Esophagus muscularis mucosa (tissue), 4 donors: Measurements from ENCODE around the gene PTGER2. TPM values are rescaled to one million over a fixed set of nuclear protein-coding genes. Genes with fewer than 3 reads are reported as not detected.

Experiments
- DNase-seq: peaks from one replicate; pipeline ENCODE4 v3.0.0-alpha.2; 2017; ENCODE audit errors: extremely low spot score
- H3K27ac ChIP-seq, 4 donors: fragments of 200-600 bp; sonication (generic); replicated peaks in 1 of 4; 1 replicate in 3 of 4; 2 replicates in 1 of 4; pipeline ENCODE4 v1.5.1; 2016 to 2019; ENCODE audit warnings: mild to moderate bottlenecking in 1 of 4
- H3K27me3 ChIP-seq, 4 donors: fragments of 200-600 bp; sonication (generic); one replicate each; pipeline versions ENCODE4 v1.5.1 to v1.6.0; 2016 to 2019
- H3K36me3 ChIP-seq, 4 donors: fragments of 200-600 bp; sonication (generic); one replicate each; pipeline ENCODE4 v1.5.1; 2016 to 2019
- H3K4me1 ChIP-seq, 4 donors: fragments of 200-600 bp; sonication (generic); one replicate each; pipeline ENCODE4 v1.5.1; 2016 to 2019
- H3K4me3 ChIP-seq, 4 donors: fragments of 200-600 bp; sonication (generic); 1 replicate in 2 of 4; 2 replicates in 2 of 4; pipeline ENCODE4 v1.5.1; 2016 to 2019; ENCODE audit warnings: mild to moderate bottlenecking in 4 of 4, moderate library complexity in 1 of 4
- H3K9me3 ChIP-seq, 4 donors: fragments of 200-600 bp; sonication (generic); 1 replicate in 3 of 4; 2 replicates in 1 of 4; pipeline ENCODE4 v1.5.1; 2016 to 2019
- CTCF ChIP-seq, 3 experiments: fragments of 200-600 bp in 2 of 3; fragments of 450-650 bp in 1 of 3; sonication (generic) in 2 of 3; IDR thresholded peaks; one replicate each; pipeline ENCODE4 v1.5.1; 2017 to 2019; ENCODE audit warnings: antibody characterized with exemption in 3 of 3, mild to moderate bottlenecking in 2 of 3, moderate library complexity in 1 of 3
- EP300 ChIP-seq: sonication (generic); formaldehyde crosslinking; IDR thresholded peaks from one replicate; pipeline ENCODE4 v1.6.1; 2017; ENCODE audit warnings: antibody characterized with exemption
- POLR2A ChIP-seq: fragments of 450-650 bp; IDR thresholded peaks from one replicate; pipeline ENCODE4 v1.6.1; 2017; ENCODE audit warnings: antibody characterized with exemption, moderate library complexity, mild to moderate bottlenecking, low read depth
- POLR2AphosphoS5 ChIP-seq, 2 donors: sonication (generic); formaldehyde crosslinking; IDR thresholded peaks; one replicate each; pipeline ENCODE4 v1.6.1; 2017; ENCODE audit warnings: antibody characterized with exemption in 2 of 2
- WGBS: methylation state at CpG from one replicate; pipeline ENCODE4 v1.1.5; 2018; 5-methylcytosine and 5-hydroxymethylcytosine counted together
- intact Hi-C: fragments of 100-400 bp; cut with DNase I; formaldehyde crosslinking; loops from one replicate; pipeline ENCODE4 v1.15.1; 2023
- total RNA-seq, 4 donors: library from RNA; depleted of rRNA; stranded (reverse); fragments of >200 nt; gene quantifications; one replicate each; pipeline versions ENCODE4 v1.1.0 to v1.2.1, GENCODE V29; 2016

The PTGER2 gene
- total RNA-seq, 4 donors from 2014 or later: 2.1 to 6.3 (median 4.4) TPM

- peaks cover 13 to 23% (median 20%) of the 10 kb centered on the region in 4 donors for H3K4me1 ChIP-seq
- H3K9me3 ChIP-seq: no peaks in the 10 kb centered on the region
- H3K27me3 ChIP-seq: peaks cover 0 to 32% (median 0%) of the 10 kb centered on the region in 4 donors
- no peak overlapping the region for H3K27ac ChIP-seq
- no peak for DNase-seq
- intact Hi-C loops: no loop called here
- no peak overlapping the region for H3K4me3 ChIP-seq
- WGBS: 59% methylated on average over 3 of the region's 3 CpGs
- no peaks in the 10 kb centered on the region for H3K36me3 ChIP-seq
- TF ChIP-seq EP300 (no peak), POLR2A (no peak), CTCF (IDR thresholded peaks at IDR 0.05) (no peak), POLR2AphosphoS5 (IDR thresholded peaks at IDR 0.05) (no peak)
These were observed 41.7 kb upstream of the PTGER2 start for GRCh38 chr14:52272375-52272774.

GRCh38 chr14:52275372-52275771 lies 38.7 kb upstream of the PTGER2 start:
- Histone ChIP-seq H3K36me3 (no peaks in the 10 kb centered on the region), H3K4me3 (no peak overlapping the region), H3K9me3 (no peaks in the 10 kb centered on the region), H3K27me3 (peaks cover 0 to 3% (median 0%) of the 10 kb centered on the region in 4 donors), H3K4me1 (no peaks in the 10 kb centered on the region), H3K27ac (no peak overlapping the region)
- TF ChIP-seq EP300 (no peak), CTCF (IDR thresholded peaks at IDR 0.05) (no peak), POLR2A (no peak), POLR2AphosphoS5 (IDR thresholded peaks at IDR 0.05) (no peak)
- DNase-seq: no peak
- intact Hi-C loops: no loop called here
- WGBS: 64% methylated on average over 3 of the region's 3 CpGs

- DNase-seq: no peak
- TF ChIP-seq CTCF (IDR thresholded peaks at IDR 0.05): no peak
- TF ChIP-seq POLR2AphosphoS5 (IDR thresholded peaks at IDR 0.05): no peak
- TF ChIP-seq EP300: no peak
- TF ChIP-seq POLR2A: no peak
- no peaks in the 10 kb centered on the region for H3K9me3 ChIP-seq
- no peak overlapping the region for H3K27ac ChIP-seq
- H3K36me3 ChIP-seq: no peaks in the 10 kb centered on the region
- WGBS: 95% methylated on average over 4 of the region's 4 CpGs
- H3K27me3 ChIP-seq: peaks cover 0 to 4% (median 0%) of the 10 kb centered on the region in 4 donors
- H3K4me1 ChIP-seq: no peaks in the 10 kb centered on the region
- intact Hi-C loops: no loop called here
- H3K4me3 ChIP-seq: no peak overlapping the region
These were observed 36.6 kb upstream of the PTGER2 start for GRCh38 chr14:52277552-52277951.

GRCh38 chr14:52279408-52279807 lies 34.7 kb upstream of the PTGER2 start:
- Histone ChIP-seq H3K27me3 (peaks cover 0 to 4% (median 0%) of the 10 kb centered on the region in 4 donors), H3K4me1 (no peaks in the 10 kb centered on the region), H3K9me3 (no peaks in the 10 kb centered on the region), H3K4me3 (no peak overlapping the region), H3K27ac (no peak overlapping the region), H3K36me3 (no peaks in the 10 kb centered on the region)
- no peak for DNase-seq
- 18% methylated on average over 3 of the region's 3 CpGs for WGBS
- intact Hi-C loops: no loop called here
- TF ChIP-seq POLR2AphosphoS5 (IDR thresholded peaks at IDR 0.05) (no peak), EP300 (no peak), CTCF (IDR thresholded peaks at IDR 0.05) (no peak), POLR2A (no peak)

- H3K27me3 ChIP-seq: peaks cover 0 to 4% (median 0%) of the 10 kb centered on the region in 4 donors
- no peaks in the 10 kb centered on the region for H3K9me3 ChIP-seq
- no peak for DNase-seq
- H3K4me1 ChIP-seq: no peaks in the 10 kb centered on the region
- no peaks in the 10 kb centered on the region for H3K36me3 ChIP-seq
- WGBS: 81% methylated on average over 2 of the region's 2 CpGs
- intact Hi-C loops: no loop called here
- no peak overlapping the region for H3K4me3 ChIP-seq
- TF ChIP-seq CTCF (IDR thresholded peaks at IDR 0.05) (no peak), EP300 (no peak), POLR2AphosphoS5 (IDR thresholded peaks at IDR 0.05) (no peak), POLR2A (no peak)
- no peak overlapping the region for H3K27ac ChIP-seq
These were observed 31.0 kb upstream of the PTGER2 start for GRCh38 chr14:52283099-52283498.
